Adipocyte (in vitro differentiated cells): Measurements from ENCODE around the gene CSNK1G1.

ENCODE experiments used
- DNase-seq: peaks from one replicate; pipeline ENCODE4 v3.0.0-alpha.2; 2015; ENCODE audit warnings: low read depth
- H3K27me3 ChIP-seq: replicated peaks from 2 replicates; pipeline ENCODE4 v1.7.0; 2013; ENCODE audit warnings: mild to moderate bottlenecking, low read length, moderate library complexity; ENCODE audit not compliant: control insufficient read depth, insufficient read depth
- H3K36me3 ChIP-seq: 2 replicates; pipeline ENCODE4 v1.7.0; 2013; ENCODE audit warnings: low read length, mild to moderate bottlenecking, moderate library complexity; ENCODE audit not compliant: control insufficient read depth, insufficient read depth, severe bottlenecking
- H3K4me1 ChIP-seq: 2 replicates; pipeline ENCODE4 v1.7.0; 2013; ENCODE audit warnings: mild to moderate bottlenecking, low read length, moderate library complexity; ENCODE audit not compliant: control insufficient read depth, insufficient read depth
- H3K4me3 ChIP-seq: 2 replicates; pipeline ENCODE4 v1.7.0; 2013; ENCODE audit warnings: mild to moderate bottlenecking, low read length, moderate library complexity
- H3K9ac ChIP-seq: 2 replicates; pipeline ENCODE4 v1.7.0; 2013; ENCODE audit warnings: mild to moderate bottlenecking, low read length, moderate library complexity
- H3K9me3 ChIP-seq: 2 replicates; pipeline ENCODE4 v1.7.0; 2013; ENCODE audit warnings: mild to moderate bottlenecking, low read length, moderate library complexity; ENCODE audit not compliant: control insufficient read depth

The CSNK1G1 gene

GRCh38 chr15:64256051-64256450, 99.9 kb downstream of the CSNK1G1 start:
- Histone ChIP-seq H3K4me1 (peaks cover 7% of the 10 kb centered on the region), H3K9ac (no peak overlapping the region), H3K27me3 (no peaks in the 10 kb centered on the region), H3K36me3 (peaks cover 7% of the 10 kb centered on the region), H3K4me3 (no peak overlapping the region), H3K9me3 (no peaks in the 10 kb centered on the region)
- DNase-seq = no peak

- no peak overlapping the region for H3K9ac ChIP-seq
- H3K27me3 ChIP-seq = no peaks in the 10 kb centered on the region
- H3K9me3 ChIP-seq = no peaks in the 10 kb centered on the region
- no peak overlapping the region for H3K4me3 ChIP-seq
- H3K36me3 ChIP-seq = peaks cover 2% of the 10 kb centered on the region
- peaks cover 33% of the 10 kb centered on the region for H3K4me1 ChIP-seq
- DNase-seq = peak; percentile 46
These were observed 104.3 kb downstream of the CSNK1G1 start for GRCh38 chr15:64251658-64252057.

DNA sequence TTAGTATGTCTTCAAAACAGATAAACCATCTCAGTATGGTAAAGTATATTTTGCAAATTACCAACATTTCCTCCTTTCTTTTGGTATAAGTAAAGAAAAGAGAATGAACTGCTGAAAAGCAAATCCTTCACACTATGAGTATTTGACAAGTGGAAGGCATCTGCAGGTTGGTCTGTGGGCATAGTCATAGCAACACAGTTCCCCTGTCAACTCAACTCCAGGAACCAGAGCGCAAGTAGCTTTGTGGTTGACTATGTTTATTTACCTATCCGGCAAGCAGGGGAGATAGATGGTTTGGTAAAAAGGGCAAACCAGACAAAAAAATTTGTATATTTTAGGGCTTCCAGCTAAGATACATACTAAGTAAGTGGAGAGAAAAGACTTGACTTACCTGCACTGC, 104.9 kb downstream of the CSNK1G1 start:
- H3K27me3 ChIP-seq = no peaks in the 10 kb centered on the region
- no peaks in the 10 kb centered on the region for H3K9me3 ChIP-seq
- no peak overlapping the region for H3K9ac ChIP-seq
- H3K36me3 ChIP-seq = no peaks in the 10 kb centered on the region
- peaks cover 35% of the 10 kb centered on the region for H3K4me1 ChIP-seq
- H3K4me3 ChIP-seq = no peak overlapping the region
- peak; percentile 16 for DNase-seq

- DNase-seq = peak; percentile 29
- peaks cover 35% of the 10 kb centered on the region for H3K4me1 ChIP-seq
These were observed 105.9 kb downstream of the CSNK1G1 start for GRCh38 chr15:64249883-64250575.

DNA sequence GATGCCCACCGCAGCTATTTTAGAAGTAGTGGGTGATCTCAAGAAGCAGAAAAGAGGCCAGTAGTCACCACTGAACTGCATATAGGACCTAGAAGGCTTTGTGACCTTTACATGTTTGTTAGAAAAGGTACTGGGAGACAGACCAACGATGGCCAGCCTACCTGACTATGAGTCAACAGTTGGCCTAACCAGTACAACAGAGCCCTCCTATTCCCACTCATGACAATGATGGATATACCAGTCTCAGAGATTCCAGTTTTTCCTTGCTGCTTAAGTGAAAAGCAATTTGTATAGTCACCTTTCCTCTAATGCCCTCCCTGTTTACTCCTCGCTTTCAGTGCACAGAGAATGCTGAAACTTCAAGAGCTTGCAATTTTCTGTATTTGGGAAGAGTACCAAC, 106.6 kb downstream of the CSNK1G1 start:
- H3K4me1 ChIP-seq = peaks cover 35% of the 10 kb centered on the region
- H3K9me3 ChIP-seq = no peaks in the 10 kb centered on the region
- no peak for DNase-seq
- H3K9ac ChIP-seq = no peak overlapping the region
- no peaks in the 10 kb centered on the region for H3K36me3 ChIP-seq
- no peak overlapping the region for H3K4me3 ChIP-seq
- H3K27me3 ChIP-seq = no peaks in the 10 kb centered on the region

More at GRCh38 chr15:64249883-64250575, 105.9 kb downstream of the CSNK1G1 start:
- no peak overlapping the region for H3K4me3 ChIP-seq
- H3K9me3 ChIP-seq = no peaks in the 10 kb centered on the region
- H3K27me3 ChIP-seq = no peaks in the 10 kb centered on the region
- H3K36me3 ChIP-seq = no peaks in the 10 kb centered on the region
- H3K9ac ChIP-seq = no peak overlapping the region

DNA sequence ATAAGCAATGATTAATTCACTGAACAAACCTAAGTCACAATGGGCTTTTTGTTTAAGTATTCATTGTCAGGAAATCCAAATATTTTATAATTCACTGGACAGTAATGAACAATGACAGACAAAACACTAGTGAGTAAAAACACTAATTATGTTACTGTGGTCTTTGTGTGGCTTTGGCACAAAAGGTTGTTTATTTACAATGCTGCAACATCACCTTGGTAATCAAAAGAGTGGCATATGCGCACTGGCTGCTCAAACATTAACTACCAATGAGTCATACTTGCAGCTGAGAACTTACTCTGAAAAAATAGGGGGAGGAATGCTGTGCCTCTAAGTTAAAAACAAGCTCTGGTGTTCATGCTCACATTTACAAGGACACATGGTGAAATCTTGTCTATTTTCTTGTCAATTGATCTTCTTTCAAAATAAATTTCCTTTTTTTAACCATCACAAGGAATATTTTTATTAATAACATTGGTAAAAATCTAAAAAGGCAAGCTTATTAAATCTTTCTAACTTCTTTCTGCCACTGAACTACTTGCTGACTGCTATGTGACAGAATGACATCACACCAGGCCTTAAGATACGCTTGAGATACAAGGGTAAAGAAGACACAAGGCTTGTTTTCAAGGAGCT, 107.9 kb downstream of the CSNK1G1 start:
- H3K4me3 ChIP-seq = no peak overlapping the region
- peak; percentile 92 for DNase-seq
- H3K36me3 ChIP-seq = no peaks in the 10 kb centered on the region
- H3K27me3 ChIP-seq = no peaks in the 10 kb centered on the region
- H3K4me1 ChIP-seq = peaks cover 35% of the 10 kb centered on the region
- H3K9ac ChIP-seq = peak overlapping the region; percentile 71
- no peaks in the 10 kb centered on the region for H3K9me3 ChIP-seq

- Histone ChIP-seq H3K4me1 (peaks cover 35% of the 10 kb centered on the region), H3K4me3 (no peak overlapping the region), H3K9me3 (no peaks in the 10 kb centered on the region), H3K36me3 (no peaks in the 10 kb centered on the region), H3K27me3 (no peaks in the 10 kb centered on the region), H3K9ac (no peak overlapping the region)
- no peak for DNase-seq
These were observed 108.5 kb downstream of the CSNK1G1 start for GRCh38 chr15:64247535-64247905.

DNA sequence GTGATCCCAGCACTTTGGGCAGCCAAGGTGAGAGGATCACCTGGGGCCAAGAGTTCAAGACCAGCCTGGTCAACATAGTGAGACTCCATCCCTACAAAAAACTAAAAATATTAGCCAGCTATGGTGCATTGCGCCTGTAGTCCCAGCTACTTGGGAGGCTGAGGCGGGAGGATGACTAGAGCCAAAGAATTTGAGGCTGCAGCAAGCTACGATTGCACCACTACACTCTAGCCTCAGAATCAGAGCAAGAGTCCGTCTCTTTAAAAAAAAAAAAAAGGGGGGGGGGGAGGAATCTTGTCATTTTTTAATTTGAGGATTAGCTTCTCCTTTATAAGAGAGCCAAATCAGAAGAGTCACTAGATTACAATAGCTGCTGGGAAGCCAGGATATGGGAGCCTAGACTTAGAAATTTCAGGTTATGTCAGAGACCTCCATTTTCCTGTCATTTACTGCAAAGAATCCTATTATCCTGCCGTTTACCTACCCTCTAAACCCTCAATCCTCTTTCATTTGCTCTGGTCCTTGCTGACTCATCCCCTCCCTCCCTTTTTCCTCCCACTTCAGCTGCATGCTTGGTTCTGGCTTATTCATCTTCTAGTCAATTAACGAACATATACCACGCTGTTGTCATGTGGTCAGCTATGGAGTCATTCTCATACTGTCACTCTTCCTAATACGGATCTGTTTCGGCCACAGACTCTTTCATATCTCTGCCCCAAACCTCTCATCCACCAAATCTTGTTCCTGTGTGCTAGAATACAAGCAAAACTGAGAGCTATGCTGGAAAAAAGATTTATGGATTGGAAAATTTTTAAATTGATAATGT, 109.4 kb downstream of the CSNK1G1 start:
- DNase-seq = peak; percentile 76

DNA sequence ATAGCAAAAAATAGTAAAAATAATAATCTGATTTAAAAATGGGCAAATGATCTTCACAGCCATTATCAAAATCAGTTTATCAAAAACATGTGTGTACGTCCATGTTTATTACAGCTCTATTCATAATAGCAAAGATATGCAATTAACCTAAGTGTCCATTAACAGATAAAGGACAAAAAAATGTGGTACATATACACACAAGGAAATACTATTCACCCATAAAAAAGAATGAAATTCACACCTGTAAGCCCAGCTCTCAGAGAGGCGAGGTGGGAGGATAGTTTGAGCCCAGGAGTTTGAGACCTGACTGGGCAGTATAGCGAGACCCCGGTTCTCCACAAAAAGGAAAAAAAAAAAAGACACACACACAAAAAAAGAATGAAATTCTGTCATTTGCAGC, 110.6 kb downstream of the CSNK1G1 start:
- no peaks in the 10 kb centered on the region for H3K36me3 ChIP-seq
- H3K4me3 ChIP-seq = no peak overlapping the region
- peaks cover 32% of the 10 kb centered on the region for H3K4me1 ChIP-seq
- H3K27me3 ChIP-seq = no peaks in the 10 kb centered on the region
- no peak overlapping the region for H3K9ac ChIP-seq
- no peaks in the 10 kb centered on the region for H3K9me3 ChIP-seq
- DNase-seq = no peak

More for the DNA sequence above, 109.4 kb downstream of the CSNK1G1 start:
- no peaks in the 10 kb centered on the region for H3K27me3 ChIP-seq
- peaks cover 35% of the 10 kb centered on the region for H3K4me1 ChIP-seq
- no peaks in the 10 kb centered on the region for H3K36me3 ChIP-seq
- peak overlapping the region; percentile 50 for H3K4me3 ChIP-seq
- H3K9me3 ChIP-seq = no peaks in the 10 kb centered on the region
- H3K9ac ChIP-seq = no peak overlapping the region

DNA sequence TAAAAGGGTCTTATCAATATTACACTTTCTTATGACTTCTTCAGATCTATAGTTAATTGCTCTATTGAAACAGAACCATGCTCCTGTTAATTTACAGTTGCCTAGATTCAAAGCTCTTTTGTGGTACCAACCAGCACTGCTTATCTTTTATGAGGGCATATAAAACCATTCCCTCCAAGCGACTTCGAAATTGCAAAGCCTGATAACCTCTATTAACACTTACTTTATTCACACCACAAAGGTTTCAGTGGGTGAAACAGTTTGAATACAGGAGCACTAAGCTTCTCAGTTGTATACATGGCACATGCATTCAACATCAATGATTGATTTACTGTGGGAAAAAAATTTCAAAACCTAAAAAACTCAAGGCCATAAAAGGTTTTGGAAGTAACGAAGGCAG, 118.3 kb downstream of the CSNK1G1 start:
- Histone ChIP-seq H3K4me1 (peaks cover 4% of the 10 kb centered on the region), H3K4me3 (no peak overlapping the region), H3K9me3 (no peaks in the 10 kb centered on the region), H3K9ac (no peak overlapping the region), H3K36me3 (no peaks in the 10 kb centered on the region), H3K27me3 (no peaks in the 10 kb centered on the region)
- no peak for DNase-seq

DNA sequence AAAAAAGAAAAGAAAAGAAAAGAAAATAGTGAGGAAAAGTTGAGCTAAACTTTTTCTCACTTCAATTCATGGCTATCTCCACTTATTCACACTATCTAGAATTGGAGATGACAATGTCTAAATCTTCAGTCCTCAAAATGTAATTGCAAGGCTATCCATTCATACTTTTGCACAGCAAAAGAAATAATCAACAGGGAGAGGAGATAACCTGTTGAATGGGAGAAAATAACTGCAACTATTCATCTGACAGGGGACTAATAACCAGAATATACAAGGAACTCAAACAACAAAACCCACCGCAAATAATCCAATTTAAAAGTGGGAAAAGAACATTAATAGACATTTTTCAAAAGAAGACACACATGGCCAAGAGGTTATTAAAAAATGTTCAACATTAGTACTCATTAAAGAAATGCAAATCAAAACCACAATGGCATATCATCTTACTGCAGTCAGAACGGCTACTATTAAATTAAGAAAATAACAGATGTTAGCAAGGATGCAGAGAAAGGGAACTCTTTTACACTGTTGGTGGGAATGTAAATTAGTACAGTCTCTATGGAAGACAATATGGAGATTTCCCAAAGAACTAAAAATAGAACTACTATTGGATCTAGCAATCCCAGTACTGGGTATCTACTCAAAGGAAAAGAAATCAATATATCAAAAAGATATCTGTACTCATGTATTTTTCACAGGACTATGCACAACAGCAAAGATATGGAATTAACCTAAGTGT, 119.6 kb downstream of the CSNK1G1 start:
- Histone ChIP-seq H3K36me3 (no peaks in the 10 kb centered on the region), H3K9me3 (no peaks in the 10 kb centered on the region), H3K4me3 (no peak overlapping the region), H3K27me3 (no peaks in the 10 kb centered on the region), H3K9ac (no peak overlapping the region), H3K4me1 (peaks cover 8% of the 10 kb centered on the region)
- no peak for DNase-seq
